ENCODE measurements around the gene CBX8. TPM values are rescaled to one million over a fixed set of nuclear protein-coding genes. Genes with fewer than 3 reads are reported as not detected.
"Not testable (repeated sequence)": the region's sequence is repeated elsewhere in the genome, so short reads cannot be mapped to it uniquely, and the experiment has no call there.

Gene CBX8
- total and polyA plus RNA-seq, 2 donors from 2014 or later, result 3.5 to 6.2 TPM

DNA sequence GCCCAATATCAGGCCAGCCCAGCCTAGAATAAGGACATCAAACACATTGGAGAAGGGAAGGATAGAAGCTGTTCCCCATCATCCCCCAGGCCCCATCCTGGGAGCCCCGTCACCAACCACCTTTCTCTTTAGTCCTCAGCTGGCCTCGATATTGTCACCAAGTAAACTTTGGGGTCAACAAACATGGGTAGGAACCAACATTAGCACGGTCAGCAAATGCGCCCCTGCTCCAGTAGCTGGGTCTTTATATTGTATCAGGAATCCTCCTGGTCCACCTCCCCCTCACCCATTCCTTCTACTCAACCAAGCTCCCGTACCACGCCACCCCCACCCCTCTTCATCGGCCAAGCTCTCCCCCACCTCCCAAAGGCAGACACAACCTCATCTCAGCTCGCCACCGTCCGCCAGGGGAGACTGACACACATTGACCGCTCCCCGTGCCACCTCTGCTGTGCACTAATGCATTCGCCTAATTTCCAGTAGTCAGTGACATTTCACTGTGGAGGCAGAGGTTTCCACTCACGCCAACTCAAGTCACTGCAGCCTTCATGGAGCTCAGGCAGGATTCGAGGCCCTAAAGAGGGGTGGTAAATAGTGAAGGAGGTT is 39.6 kb downstream of the CBX8 start:
- Histone ChIP-seq H3K27ac (ENCODE audit: low read depth in 2 of 2, low read length in 2 of 2) (no peak overlapping the region), H3K27me3 (ENCODE audit: control insufficient read depth, insufficient read depth, low read length) (no peaks in the 10 kb centered on the region), H3K4me3 (ENCODE audit: low read length in 3 of 3) (no peak overlapping the region), H3K9me3 (ENCODE audit: control insufficient read depth in 2 of 3, insufficient read depth in 1 of 3, low read length in 3 of 3) (no peaks in the 10 kb centered on the region), H3K36me3 (ENCODE audit: control insufficient read depth in 2 of 3, insufficient read depth in 3 of 3, low read length in 3 of 3) (no peaks in the 10 kb centered on the region), H3K9ac (ENCODE audit: low read length in 3 of 3) (no peak overlapping the region), H3K4me1 (ENCODE audit: control insufficient read depth in 2 of 3, insufficient read depth in 2 of 3, low read depth in 1 of 3, low read length in 3 of 3) (no peaks in the 10 kb centered on the region)
- no peak for FAIRE-seq
- peak in 2 of 5 donors; percentile 33 to 59 for DNase-seq
- no peak for TF ChIP-seq CTCF (IDR thresholded peaks at IDR 0.05; ENCODE audit: borderline replicate concordance, extremely low read depth, insufficient read depth)
- intact Hi-C loops (cut with DNase I), result no loop called here

DNA sequence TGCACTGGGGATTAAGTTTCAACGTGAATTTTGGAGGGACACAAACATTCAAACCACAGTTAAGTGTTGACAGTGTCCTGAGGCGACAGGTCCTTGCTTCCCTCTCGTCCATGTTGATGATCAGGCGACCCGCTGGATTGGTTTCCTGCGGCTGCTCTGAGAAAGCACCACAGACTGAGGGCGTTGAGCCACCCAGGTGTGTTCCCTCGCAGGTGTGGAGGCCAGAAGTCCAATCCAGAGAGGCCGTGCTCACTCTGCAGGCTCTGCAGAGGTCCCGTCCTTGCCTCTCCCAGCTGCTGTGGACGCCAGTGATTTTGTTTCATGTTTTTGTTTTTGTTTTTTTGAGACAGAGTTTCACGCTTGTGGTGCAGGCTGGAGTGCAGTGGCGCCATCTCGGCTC is 41.3 kb downstream of the CBX8 start:
- H3K4me1 ChIP-seq (ENCODE audit: control insufficient read depth in 2 of 3, insufficient read depth in 2 of 3, low read depth in 1 of 3, low read length in 3 of 3), result no peaks in the 10 kb centered on the region
- H3K9me3 ChIP-seq (ENCODE audit: control insufficient read depth in 2 of 3, insufficient read depth in 1 of 3, low read length in 3 of 3), result no peaks in the 10 kb centered on the region
- DNase-seq (peak in 1 of 5 donors; percentile 45), FAIRE-seq (no peak)
- no peaks in the 10 kb centered on the region for H3K27me3 ChIP-seq (ENCODE audit: control insufficient read depth, insufficient read depth, low read length)
- no peak overlapping the region for H3K27ac ChIP-seq (ENCODE audit: low read depth in 2 of 2, low read length in 2 of 2)
- H3K4me3 ChIP-seq (ENCODE audit: low read length in 3 of 3), result no peak overlapping the region
- no peak for TF ChIP-seq CTCF (IDR thresholded peaks at IDR 0.05; ENCODE audit: borderline replicate concordance, extremely low read depth, insufficient read depth)
- H3K9ac ChIP-seq (ENCODE audit: low read length in 3 of 3), result no peak overlapping the region
- H3K36me3 ChIP-seq (ENCODE audit: control insufficient read depth in 2 of 3, insufficient read depth in 3 of 3, low read length in 3 of 3), result no peaks in the 10 kb centered on the region
- intact Hi-C loops (cut with DNase I), result no loop called here

DNA sequence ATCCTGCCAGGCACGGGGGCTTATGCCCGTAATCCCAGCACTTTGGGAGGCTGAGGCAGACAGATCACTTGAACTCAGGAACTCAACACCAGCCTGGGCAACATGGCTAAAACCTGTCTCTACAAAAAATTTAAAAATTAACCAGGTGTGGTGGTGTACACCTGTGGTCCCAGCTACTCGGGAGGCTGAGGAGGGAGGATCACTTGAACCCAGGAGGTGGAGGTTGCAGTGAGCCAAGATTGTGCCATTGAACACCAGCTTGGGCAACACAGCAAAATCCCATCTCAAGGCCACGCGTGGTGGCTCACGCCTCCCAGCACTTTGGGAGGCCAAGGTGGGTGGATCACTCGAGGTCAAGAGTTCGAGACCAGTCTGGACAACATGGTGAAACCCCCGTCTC is 42.0 kb downstream of the CBX8 start:
- H3K9me3 ChIP-seq (ENCODE audit: control insufficient read depth in 2 of 3, insufficient read depth in 1 of 3, low read length in 3 of 3); intact Hi-C loops (cut with DNase I); H3K9ac ChIP-seq (ENCODE audit: low read length in 3 of 3); H3K4me3 ChIP-seq (ENCODE audit: low read length in 3 of 3); H3K36me3 ChIP-seq (ENCODE audit: control insufficient read depth in 2 of 3, insufficient read depth in 3 of 3, low read length in 3 of 3); H3K4me1 ChIP-seq (ENCODE audit: control insufficient read depth in 2 of 3, insufficient read depth in 2 of 3, low read depth in 1 of 3, low read length in 3 of 3); H3K27ac ChIP-seq (ENCODE audit: low read depth in 2 of 2, low read length in 2 of 2); H3K27me3 ChIP-seq (ENCODE audit: control insufficient read depth, insufficient read depth, low read length); FAIRE-seq: not testable (repeated sequence)
- peak in 1 of 5 donors; percentile 24 for DNase-seq

- Histone ChIP-seq H3K27me3 (ENCODE audit: control insufficient read depth, insufficient read depth, low read length) (peaks cover 5% of the 10 kb centered on the region), H3K9me3 (ENCODE audit: control insufficient read depth in 2 of 3, insufficient read depth in 1 of 3, low read length in 3 of 3) (no peaks in the 10 kb centered on the region), H3K4me1 (ENCODE audit: control insufficient read depth in 2 of 3, insufficient read depth in 2 of 3, low read depth in 1 of 3, low read length in 3 of 3) (no peaks in the 10 kb centered on the region), H3K27ac (ENCODE audit: low read depth in 2 of 2, low read length in 2 of 2) (no peak overlapping the region), H3K4me3 (ENCODE audit: low read length in 3 of 3) (no peak overlapping the region), H3K9ac (ENCODE audit: low read length in 3 of 3) (no peak overlapping the region), H3K36me3 (ENCODE audit: control insufficient read depth in 2 of 3, insufficient read depth in 3 of 3, low read length in 3 of 3) (no peaks in the 10 kb centered on the region)
- DNase-seq, result peak in 1 of 5 donors; percentile 32
- intact Hi-C loops (cut with DNase I), result no loop called here
- no peak for FAIRE-seq
- no peak for TF ChIP-seq CTCF (IDR thresholded peaks at IDR 0.05; ENCODE audit: borderline replicate concordance, extremely low read depth, insufficient read depth)
Observed at GRCh38 chr17:79754370-79754769, 42.5 kb downstream of the CBX8 start.

All from kidney (tissue), 14 donors.